Cardiac muscle cell (in vitro differentiated cells and primary cell): ENCODE measurements around the gene EPS8L3. TPM values are rescaled to one million over a fixed set of nuclear protein-coding genes. Genes with fewer than 3 reads are reported as not detected.

Source experiments
- DNase-seq, 2 donors: peaks; one replicate each; pipeline versions ENCODE4 v3.0.0 to v3.0.0-alpha.2; 2010 to 2017; ENCODE audit warnings: low read depth in 1 of 2, low spot score in 1 of 2
- H3K27ac ChIP-seq: fragments of 200-600 bp; sonication (generic); 2 replicates; pipeline ENCODE4 v1.5.1; 2016
- H3K27me3 ChIP-seq: fragments of 200-600 bp; sonication (generic); 2 replicates; pipeline ENCODE4 v1.6.0; 2016; ENCODE audit warnings: control low read depth
- H3K36me3 ChIP-seq: fragments of 200-600 bp; sonication (generic); 2 replicates; pipeline ENCODE4 v1.5.1; 2016; ENCODE audit warnings: control low read depth
- H3K4me1 ChIP-seq: fragments of 200-600 bp; sonication (generic); 2 replicates; pipeline ENCODE4 v1.8.1; 2017; ENCODE audit warnings: low read depth, mild to moderate bottlenecking, mixed run types
- H3K4me3 ChIP-seq: fragments of 200-600 bp; sonication (generic); 2 replicates; pipeline ENCODE4 v1.5.1; 2016; ENCODE audit warnings: mild to moderate bottlenecking
- H3K9me3 ChIP-seq: fragments of 200-600 bp; sonication (generic); 2 replicates; pipeline ENCODE4 v1.5.1; 2017; ENCODE audit warnings: low read depth, mild to moderate bottlenecking, control low read depth
- CTCF ChIP-seq: IDR thresholded peaks from 2 replicates; pipeline ENCODE4 v1.5.1; 2012; ENCODE audit warnings: low read depth, mild to moderate bottlenecking, low read length
- polyA plus RNA-seq: library from polyadenylated mRNA; unstranded; fragments of >200 nt; fragmentation: Nextera tagmentation; extraction: Ambion mirVana; gene quantifications from 2 replicates; pipeline ENCODE4 v1.2.1, GENCODE V29; 2016
- total RNA-seq: library from RNA; depleted of rRNA; stranded (reverse); fragments of >200 nt; gene quantifications from 2 replicates; pipeline ENCODE4 v1.2.3, GENCODE V29; 2016

EPS8L3 gene
- total and polyA plus RNA-seq, 2 experiments from 2014 or later: 0.28 TPM; not detected in 1

DNA sequence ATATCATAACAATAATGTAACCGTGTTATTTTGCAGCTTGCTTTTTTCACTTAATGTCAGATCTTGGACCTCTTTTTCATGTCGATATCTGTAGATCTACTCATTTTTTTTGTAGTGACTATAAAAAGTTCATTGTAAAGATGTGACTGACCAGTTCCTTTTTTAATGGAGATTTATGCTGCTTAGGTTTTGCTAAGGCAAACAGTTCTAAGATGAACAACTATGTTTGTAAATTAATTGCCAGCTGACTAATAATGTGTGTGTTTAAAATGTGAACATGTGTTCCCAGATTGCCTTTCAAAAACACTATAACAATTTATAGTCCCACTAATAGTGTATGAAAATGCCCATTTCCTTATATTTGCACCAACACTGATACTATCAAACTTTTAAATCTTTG lies 18.1 kb upstream of the EPS8L3 start:
- no peak for DNase-seq
- no peak for TF ChIP-seq CTCF
- Histone ChIP-seq H3K27me3 (no peaks in the 10 kb centered on the region), H3K36me3 (no peaks in the 10 kb centered on the region), H3K9me3 (no peaks in the 10 kb centered on the region), H3K4me3 (no peak overlapping the region), H3K27ac (no peak overlapping the region), H3K4me1 (peaks cover 24% of the 10 kb centered on the region)

DNA sequence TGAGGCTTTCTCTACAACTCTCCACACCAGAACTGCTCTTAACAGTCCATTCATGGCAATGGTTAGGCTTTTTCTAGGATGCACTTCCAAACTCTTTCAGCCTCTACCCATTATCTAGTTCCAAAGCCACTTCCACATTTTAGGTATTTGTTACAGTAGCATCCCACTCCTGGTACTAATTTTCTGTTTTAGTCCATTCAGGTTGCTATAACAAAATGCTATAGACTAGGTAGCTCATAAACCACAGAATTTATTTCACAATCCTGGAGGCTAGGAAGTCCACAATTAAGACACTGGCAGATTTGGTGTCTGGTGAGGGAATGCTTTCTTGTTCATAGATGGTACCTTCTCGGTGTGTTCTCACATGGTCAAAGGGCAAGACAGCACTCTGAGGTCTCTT lies 17.3 kb upstream of the EPS8L3 start:
- DNase-seq: no peak
- H3K36me3 ChIP-seq: no peaks in the 10 kb centered on the region
- TF ChIP-seq CTCF: no peak

GRCh38 chr1:109777980-109778625 lies 14.4 kb upstream of the EPS8L3 start:
- no peak for DNase-seq
- no peaks in the 10 kb centered on the region for H3K27me3 ChIP-seq
- no peak overlapping the region for H3K27ac ChIP-seq
- H3K36me3 ChIP-seq: no peaks in the 10 kb centered on the region
- H3K4me1 ChIP-seq: peaks cover 13% of the 10 kb centered on the region
- no peak for TF ChIP-seq CTCF
- no peak overlapping the region for H3K4me3 ChIP-seq
- H3K9me3 ChIP-seq: no peaks in the 10 kb centered on the region

More for the DNA sequence above, 17.3 kb upstream of the EPS8L3 start:
- Histone ChIP-seq H3K4me3 (no peak overlapping the region), H3K27ac (no peak overlapping the region), H3K9me3 (no peaks in the 10 kb centered on the region), H3K4me1 (peaks cover 18% of the 10 kb centered on the region), H3K27me3 (no peaks in the 10 kb centered on the region)

GRCh38 chr1:109777436-109777835 lies 13.7 kb upstream of the EPS8L3 start:
- no peak overlapping the region for H3K4me3 ChIP-seq
- no peaks in the 10 kb centered on the region for H3K9me3 ChIP-seq
- H3K4me1 ChIP-seq: peaks cover 6% of the 10 kb centered on the region
- H3K27ac ChIP-seq: no peak overlapping the region
- H3K27me3 ChIP-seq: no peaks in the 10 kb centered on the region
- DNase-seq: no peak
- TF ChIP-seq CTCF: no peak
- no peaks in the 10 kb centered on the region for H3K36me3 ChIP-seq

DNA sequence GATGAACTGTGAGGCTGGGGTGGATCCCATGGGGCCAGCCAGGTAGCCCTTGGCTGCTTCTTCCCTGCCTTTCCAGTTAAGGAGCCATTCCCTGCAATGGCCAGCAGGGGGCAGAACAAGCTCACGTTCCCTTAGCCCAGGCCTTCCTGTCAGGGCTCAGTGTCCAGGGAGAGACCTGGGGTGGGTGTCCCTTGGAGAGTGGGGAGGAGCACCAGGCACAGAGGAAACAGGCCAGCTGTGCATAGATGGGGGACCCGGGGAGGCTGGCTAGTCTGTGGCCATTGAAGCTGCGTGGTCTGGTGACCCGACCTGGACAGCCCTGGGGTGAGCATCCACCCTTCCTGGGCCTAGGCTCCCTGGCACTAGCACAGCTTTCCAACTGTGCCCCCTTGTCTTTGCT lies 13.2 kb upstream of the EPS8L3 start:
- Histone ChIP-seq H3K27me3 (no peaks in the 10 kb centered on the region), H3K27ac (no peak overlapping the region), H3K9me3 (no peaks in the 10 kb centered on the region), H3K4me1 (peaks cover 3% of the 10 kb centered on the region), H3K4me3 (no peak overlapping the region), H3K36me3 (no peaks in the 10 kb centered on the region)
- peak; percentile 88 to 89 for DNase-seq
- TF ChIP-seq CTCF: peak; percentile 93
